ENCODE results near the gene RAB24. TPM values are rescaled to one million over a fixed set of nuclear protein-coding genes. Genes with fewer than 3 reads are reported as not detected.
A peak's percentile ranks its signal among the peaks of the same experiment; 100 is the strongest.

RAB24 gene
- total and polyA plus RNA-seq, 3 donors from 2014 or later: 19.2 to 29.4 (median 25.5) TPM

DNA sequence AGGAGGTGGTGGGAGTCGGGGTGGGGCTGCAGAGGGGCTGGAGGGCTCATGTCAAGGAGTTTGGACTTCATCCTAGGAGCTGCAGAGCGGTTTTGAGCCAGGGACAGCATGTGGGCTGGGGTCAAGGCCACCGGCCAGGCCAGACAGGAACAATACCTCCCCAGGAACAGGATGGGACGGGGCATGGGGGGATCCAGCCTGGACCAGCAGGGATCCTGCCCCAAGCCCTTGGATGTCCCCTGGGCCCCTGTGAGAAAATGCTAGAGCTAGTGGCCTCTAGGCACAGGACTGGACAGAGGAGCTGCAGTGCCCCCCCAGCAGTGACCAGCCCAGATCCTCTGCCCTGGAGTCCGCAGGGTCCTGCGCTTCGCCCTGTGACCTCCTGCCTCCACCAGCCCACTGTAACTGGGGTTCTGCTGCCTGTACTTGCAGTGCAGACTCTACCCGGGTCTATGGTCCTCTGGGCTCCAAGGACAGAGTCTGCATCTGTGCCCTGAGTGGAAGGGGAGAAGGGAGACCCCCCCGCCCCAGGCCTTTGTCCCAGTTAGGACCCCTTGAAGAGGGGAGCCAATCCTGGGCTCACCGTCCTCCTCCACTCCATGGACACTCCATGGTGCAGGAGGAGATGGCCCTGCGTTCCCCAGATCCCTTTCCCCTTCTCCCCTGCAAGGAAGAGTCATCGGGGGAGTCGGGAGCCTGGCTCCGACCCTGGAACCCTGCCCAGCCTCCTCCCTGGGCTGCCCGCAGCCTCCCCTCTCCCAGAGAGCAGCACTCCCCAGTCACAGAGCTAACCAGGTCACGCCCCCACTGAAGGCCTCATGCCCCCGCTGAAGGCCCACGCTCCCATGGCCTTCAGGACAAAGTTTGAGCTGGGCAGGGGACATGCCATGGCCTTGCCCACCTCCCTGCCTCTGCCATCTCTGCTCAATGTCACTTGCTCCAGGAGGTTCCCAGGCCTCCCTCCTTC, 11.1 kb upstream of the RAB24 start:
- intact Hi-C loops (cut with DNase I; ENCODE audit: low total_unique reads): no loop called here
- H3K4me3 ChIP-seq: no peak overlapping the region
- no peaks in the 10 kb centered on the region for H3K27me3 ChIP-seq
- H3K4me1 ChIP-seq: peaks cover 28% of the 10 kb centered on the region
- TF ChIP-seq, protein P1, sequence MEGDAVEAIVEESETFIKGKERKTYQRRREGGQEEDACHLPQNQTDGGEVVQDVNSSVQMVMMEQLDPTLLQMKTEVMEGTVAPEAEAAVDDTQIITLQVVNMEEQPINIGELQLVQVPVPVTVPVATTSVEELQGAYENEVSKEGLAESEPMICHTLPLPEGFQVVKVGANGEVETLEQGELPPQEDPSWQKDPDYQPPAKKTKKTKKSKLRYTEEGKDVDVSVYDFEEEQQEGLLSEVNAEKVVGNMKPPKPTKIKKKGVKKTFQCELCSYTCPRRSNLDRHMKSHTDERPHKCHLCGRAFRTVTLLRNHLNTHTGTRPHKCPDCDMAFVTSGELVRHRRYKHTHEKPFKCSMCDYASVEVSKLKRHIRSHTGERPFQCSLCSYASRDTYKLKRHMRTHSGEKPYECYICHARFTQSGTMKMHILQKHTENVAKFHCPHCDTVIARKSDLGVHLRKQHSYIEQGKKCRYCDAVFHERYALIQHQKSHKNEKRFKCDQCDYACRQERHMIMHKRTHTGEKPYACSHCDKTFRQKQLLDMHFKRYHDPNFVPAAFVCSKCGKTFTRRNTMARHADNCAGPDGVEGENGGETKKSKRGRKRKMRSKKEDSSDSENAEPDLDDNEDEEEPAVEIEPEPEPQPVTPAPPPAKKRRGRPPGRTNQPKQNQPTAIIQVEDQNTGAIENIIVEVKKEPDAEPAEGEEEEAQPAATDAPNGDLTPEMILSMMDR (IDR thresholded peaks at IDR 0.05): no peak
- no peak for TF ChIP-seq POLR2A (IDR thresholded peaks at IDR 0.05)
- DNase-seq: peak; percentile 50
- 50 to 53% methylated on average over 11 to 18 of the region's 18 CpGs for WGBS, 2 donors
- no peak overlapping the region for H3K27ac ChIP-seq
- H3K36me3 ChIP-seq (ENCODE audit: low read depth, missing control alignments): no peaks in the 10 kb centered on the region
- no peaks in the 10 kb centered on the region for H3K9me3 ChIP-seq

DNA sequence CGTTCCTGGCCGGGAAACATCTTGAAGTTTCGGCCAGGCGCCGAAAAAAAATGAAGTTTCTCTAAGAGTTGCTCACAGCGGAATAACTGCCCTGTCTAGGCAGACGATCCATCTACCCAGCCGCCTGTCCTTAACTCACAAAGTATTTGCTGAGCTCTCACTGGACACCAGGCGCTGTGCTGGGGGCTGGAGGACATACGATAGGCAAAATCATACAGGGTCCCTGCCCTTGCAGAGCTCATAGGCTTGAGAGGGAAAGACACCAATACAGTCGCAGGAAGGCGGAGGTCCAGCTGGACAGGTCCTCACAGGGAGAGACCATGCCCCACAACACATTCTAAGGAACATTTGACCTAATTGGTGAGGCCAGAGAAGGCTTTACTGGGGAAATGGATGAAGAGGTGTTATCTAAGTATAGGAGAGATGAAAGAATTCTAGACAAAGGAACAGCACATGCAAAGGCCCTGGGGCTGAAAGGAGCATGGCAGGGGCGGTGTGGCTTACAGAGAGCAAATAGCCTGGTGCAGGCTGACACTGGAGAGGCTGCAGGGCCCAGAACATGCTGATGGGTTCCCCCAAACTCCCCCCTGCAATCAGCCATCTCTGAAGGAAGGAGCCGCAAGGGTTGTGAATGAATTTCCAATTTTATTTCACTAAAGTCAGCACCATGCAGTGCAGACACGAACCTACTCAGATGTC, 10.2 kb upstream of the RAB24 start:
- no peak overlapping the region for H3K4me3 ChIP-seq
- TF ChIP-seq, protein P1 (IDR thresholded peaks at IDR 0.05): no peak
- no peak for TF ChIP-seq POLR2A (IDR thresholded peaks at IDR 0.05)
- no peaks in the 10 kb centered on the region for H3K36me3 ChIP-seq (ENCODE audit: low read depth, missing control alignments)
- H3K27me3 ChIP-seq: no peaks in the 10 kb centered on the region
- DNase-seq: no peak
- 91 to 93% methylated on average over 15 of the region's 15 CpGs for WGBS, 2 donors
- intact Hi-C loops (cut with DNase I; ENCODE audit: low total_unique reads): no loop called here
- H3K4me1 ChIP-seq: peaks cover 28% of the 10 kb centered on the region
- no peaks in the 10 kb centered on the region for H3K9me3 ChIP-seq
- H3K27ac ChIP-seq: no peak overlapping the region

DNA sequence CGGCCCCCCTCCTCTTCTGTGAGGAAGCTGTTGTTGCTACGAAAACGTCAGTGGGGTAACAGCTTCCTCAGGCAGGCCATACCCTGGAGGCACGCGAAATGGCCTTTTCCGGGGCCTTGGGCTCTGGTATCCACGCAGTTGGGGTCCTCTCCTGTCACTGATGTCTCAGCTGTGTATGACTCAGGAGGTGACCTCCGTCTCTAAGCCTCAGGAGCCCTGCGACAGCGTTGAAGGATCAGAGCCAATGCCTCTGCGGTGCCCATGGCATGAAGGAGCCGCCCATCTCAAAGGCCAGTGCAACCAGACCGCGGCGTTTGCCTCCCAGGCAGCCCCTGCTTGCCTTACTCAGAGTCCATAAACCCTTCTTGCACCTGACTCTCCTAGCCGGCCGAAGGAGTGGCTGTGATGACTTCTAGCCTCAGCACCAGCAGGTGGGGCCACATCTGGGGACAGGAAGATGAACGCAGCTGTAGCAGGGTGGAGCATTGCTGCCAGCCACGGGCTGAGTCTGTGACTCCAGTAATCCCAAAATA, 9.2 kb upstream of the RAB24 start:
- H3K4me3 ChIP-seq: peak overlapping the region; percentile 7 to 59
- H3K36me3 ChIP-seq (ENCODE audit: low read depth, missing control alignments): no peaks in the 10 kb centered on the region
- H3K27ac ChIP-seq: no peak overlapping the region

DNA sequence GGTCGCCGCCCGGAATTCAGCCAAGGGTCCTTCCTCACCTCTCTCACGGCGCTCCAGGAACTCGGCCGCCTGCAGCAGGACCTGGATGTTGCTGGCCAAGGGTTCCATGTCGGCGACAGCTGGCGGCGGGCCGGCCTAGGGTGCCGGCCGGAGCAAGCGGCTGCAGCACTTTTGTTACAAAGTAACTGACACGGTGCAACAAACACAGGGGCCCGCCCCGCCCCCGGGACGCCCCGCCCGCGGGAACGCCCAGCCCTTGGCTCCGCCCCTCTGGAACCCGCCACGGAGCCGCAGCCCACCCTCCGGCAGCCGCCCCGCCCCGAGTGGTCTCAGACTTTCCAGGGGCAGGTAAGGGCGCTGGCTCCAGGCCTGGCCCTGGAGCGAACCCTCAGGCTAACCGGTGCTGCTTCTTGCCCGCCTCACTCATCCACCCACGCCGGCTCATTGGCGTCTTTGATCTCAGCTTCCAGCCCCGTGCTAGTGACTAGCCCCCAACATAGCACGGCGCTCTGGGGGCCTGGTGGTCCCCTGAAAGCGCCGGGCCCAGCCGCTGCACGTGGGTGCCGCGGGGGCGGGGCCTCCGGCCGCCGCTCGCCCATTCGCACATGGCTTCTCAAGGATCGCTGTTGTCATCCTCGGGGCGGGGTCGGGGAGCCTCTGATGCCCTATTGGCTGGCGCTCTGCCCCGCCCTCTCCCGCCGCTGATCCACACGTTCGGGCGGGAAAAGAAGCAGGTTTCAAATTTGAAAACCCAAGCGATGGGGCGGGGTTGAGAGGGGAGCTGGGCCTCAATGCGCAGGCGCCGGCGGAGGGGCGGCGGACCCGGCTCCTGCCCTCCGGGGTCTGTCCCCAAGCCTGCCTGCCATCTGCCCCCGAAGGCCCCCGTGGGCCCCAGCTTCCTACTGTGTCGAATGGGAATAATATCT, 8.5 kb upstream of the RAB24 start, which contains the start of gene MXD3:
Gene MXD3, minus strand, starts transcription at position 176 of the 926 bp plus-strand sequence. Its CDS starts 68 bp downstream, at position 108.
- peak within 1 kb of the TSS; percentile 24 to 59 for H3K4me3 ChIP-seq
- no peaks in the 10 kb centered on the region for H3K36me3 ChIP-seq (ENCODE audit: low read depth, missing control alignments)
- H3K9me3 ChIP-seq: no peaks in the 10 kb centered on the region
- TF ChIP-seq POLR2A (IDR thresholded peaks at IDR 0.05): no peak
- TF ChIP-seq, protein P1 (IDR thresholded peaks at IDR 0.05): no peak
- intact Hi-C loops (cut with DNase I; ENCODE audit: low total_unique reads): no loop called here
- peak; percentile 99 for DNase-seq
- no peaks in the 10 kb centered on the region for H3K27me3 ChIP-seq
- peaks cover 28% of the 10 kb centered on the region for H3K4me1 ChIP-seq
- no peak within 1 kb of the TSS for H3K27ac ChIP-seq
- WGBS, 2 donors: 0 to 3% methylated on average over 13 to 68 of the region's 78 CpGs

More for the DNA sequence above, 9.2 kb upstream of the RAB24 start:
- 12 to 16% methylated on average over 4 to 19 of the region's 19 CpGs for WGBS, 2 donors
- TF ChIP-seq POLR2A (IDR thresholded peaks at IDR 0.05): no peak
- no peak for DNase-seq
- no peaks in the 10 kb centered on the region for H3K9me3 ChIP-seq
- peaks cover 28% of the 10 kb centered on the region for H3K4me1 ChIP-seq
- intact Hi-C loops (cut with DNase I; ENCODE audit: low total_unique reads): no loop called here
- H3K27me3 ChIP-seq: no peaks in the 10 kb centered on the region
